Epithelial cell of esophagus (primary cell): ENCODE data around the gene SAMSN1.

ENCODE experiments used
- DNase-seq: peaks from one replicate; pipeline ENCODE4 v3.0.0; 2010; ENCODE audit warnings: low read depth
- H3K4me3 ChIP-seq: 2 replicates; pipeline ENCODE4 v1.5.1; 2011; ENCODE audit warnings: mild to moderate bottlenecking, low read length, control low read depth
- TF ChIP-seq, protein P1 (sequence below): IDR thresholded peaks from 2 replicates; pipeline ENCODE4 v1.5.1; 2011; ENCODE audit warnings: low read depth, mild to moderate bottlenecking, low read length, control low read depth, inconsistent platforms; ENCODE audit not compliant: insufficient read depth; ENCODE audit errors: missing control alignments

SAMSN1 gene

DNA sequence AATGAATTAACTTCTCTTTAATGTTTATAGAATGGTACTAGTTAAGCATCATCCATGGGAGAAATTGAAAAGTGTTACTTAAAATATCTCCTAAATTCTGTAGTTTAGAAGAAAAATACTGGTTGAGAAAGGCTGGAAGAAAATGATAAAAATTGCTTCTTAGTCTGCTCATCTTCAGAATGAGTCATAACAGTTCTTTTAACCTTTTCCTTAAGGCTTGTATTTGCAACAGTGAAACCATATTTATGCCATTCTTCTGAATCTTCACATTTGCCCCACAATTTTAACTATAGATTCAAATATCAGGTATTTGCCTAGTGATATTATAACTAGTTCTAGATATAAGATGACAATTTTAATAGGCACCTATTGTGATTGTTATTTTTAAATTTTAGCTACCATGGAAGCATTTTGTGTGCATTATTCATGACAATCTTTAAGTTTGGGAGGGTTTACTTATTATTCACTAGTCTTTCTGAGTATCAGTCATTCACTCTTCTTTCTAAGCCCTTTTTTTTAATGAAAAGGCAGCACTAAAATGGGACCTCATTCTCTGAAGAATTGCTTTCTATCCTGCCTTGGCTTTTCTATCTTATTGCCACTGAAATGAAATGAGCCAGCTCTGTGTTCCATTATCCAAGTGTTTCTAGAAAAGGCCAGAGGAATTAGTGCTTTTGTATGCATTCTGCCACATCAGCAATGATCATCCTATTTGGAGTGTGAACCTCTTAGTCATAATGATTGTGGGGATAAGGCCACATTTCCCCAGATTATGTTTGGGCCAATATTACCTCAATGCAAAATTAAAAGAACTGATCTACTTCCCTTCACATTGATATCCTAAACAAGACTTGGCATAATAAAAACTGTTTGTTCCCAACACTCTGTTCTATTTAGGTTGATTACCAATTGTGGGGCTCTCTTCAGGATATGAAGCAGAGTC is 58.4 kb downstream of the SAMSN1 start:
- TF ChIP-seq, protein P1, sequence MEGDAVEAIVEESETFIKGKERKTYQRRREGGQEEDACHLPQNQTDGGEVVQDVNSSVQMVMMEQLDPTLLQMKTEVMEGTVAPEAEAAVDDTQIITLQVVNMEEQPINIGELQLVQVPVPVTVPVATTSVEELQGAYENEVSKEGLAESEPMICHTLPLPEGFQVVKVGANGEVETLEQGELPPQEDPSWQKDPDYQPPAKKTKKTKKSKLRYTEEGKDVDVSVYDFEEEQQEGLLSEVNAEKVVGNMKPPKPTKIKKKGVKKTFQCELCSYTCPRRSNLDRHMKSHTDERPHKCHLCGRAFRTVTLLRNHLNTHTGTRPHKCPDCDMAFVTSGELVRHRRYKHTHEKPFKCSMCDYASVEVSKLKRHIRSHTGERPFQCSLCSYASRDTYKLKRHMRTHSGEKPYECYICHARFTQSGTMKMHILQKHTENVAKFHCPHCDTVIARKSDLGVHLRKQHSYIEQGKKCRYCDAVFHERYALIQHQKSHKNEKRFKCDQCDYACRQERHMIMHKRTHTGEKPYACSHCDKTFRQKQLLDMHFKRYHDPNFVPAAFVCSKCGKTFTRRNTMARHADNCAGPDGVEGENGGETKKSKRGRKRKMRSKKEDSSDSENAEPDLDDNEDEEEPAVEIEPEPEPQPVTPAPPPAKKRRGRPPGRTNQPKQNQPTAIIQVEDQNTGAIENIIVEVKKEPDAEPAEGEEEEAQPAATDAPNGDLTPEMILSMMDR: no peak
- DNase-seq: no peak
- no peak overlapping the region for H3K4me3 ChIP-seq

GRCh38 chr21:14486869-14487268 is 59.2 kb downstream of the SAMSN1 start:
- DNase-seq: no peak
- TF ChIP-seq, protein P1: no peak
- no peak overlapping the region for H3K4me3 ChIP-seq

- no peak for DNase-seq
- TF ChIP-seq, protein P1: no peak
- H3K4me3 ChIP-seq: no peak overlapping the region
Observed at GRCh38 chr21:14484188-14485009, 61.7 kb downstream of the SAMSN1 start.

- TF ChIP-seq, protein P1: no peak
- no peak overlapping the region for H3K4me3 ChIP-seq
Observed at GRCh38 chr21:14483296-14483695, 62.8 kb downstream of the SAMSN1 start.

GRCh38 chr21:14482165-14482564 is 64.0 kb downstream of the SAMSN1 start:
- H3K4me3 ChIP-seq: no peak overlapping the region
- no peak for DNase-seq
- TF ChIP-seq, protein P1: no peak

More at GRCh38 chr21:14483296-14483695, 62.8 kb downstream of the SAMSN1 start:
- DNase-seq: no peak

- TF ChIP-seq, protein P1: no peak
- peak; percentile 7 for DNase-seq
- no peak overlapping the region for H3K4me3 ChIP-seq
Observed at GRCh38 chr21:14480411-14481031, 65.6 kb downstream of the SAMSN1 start.
